Measurements from ENCODE around the gene FAM209B.

FAM209B gene

GRCh38 chr20:56575961-56576360, 42.9 kb downstream of the FAM209B start:
- Histone ChIP-seq H2AFZ (ENCODE audit: low read depth, low read length, severe bottlenecking) (no peak overlapping the region), H3K36me3 (ENCODE audit: low read length) (no peaks in the 10 kb centered on the region), H3K9ac (ENCODE audit: low read length) (no peak overlapping the region), H3K27me3 (ENCODE audit: low read length) (no peaks in the 10 kb centered on the region), H3K27ac (ENCODE audit: low read depth, low read length) (no peak overlapping the region), H4K20me1 (ENCODE audit: low read depth, low read length) (no peaks in the 10 kb centered on the region), H3K4me3 (ENCODE audit: insufficient read depth, low read length, poor library complexity, severe bottlenecking) (no peak overlapping the region), H3F3A (ENCODE audit: insufficient read depth) (no peaks in the 10 kb centered on the region), H3K9me2 (replicated peaks; ENCODE audit: insufficient read depth, low read length) (no peaks in the 10 kb centered on the region), H3K4me2 (ENCODE audit: low read depth, low read length, poor library complexity, severe bottlenecking) (no peak overlapping the region), H3K79me2 (ENCODE audit: insufficient read depth, low read length) (no peaks in the 10 kb centered on the region), H3K9me3 (ENCODE audit: insufficient read depth, low read length) (no peaks in the 10 kb centered on the region)
- TF ChIP-seq CTCF (IDR thresholded peaks at IDR 0.05; ENCODE audit: insufficient read depth, low read length, poor library complexity, severe bottlenecking): no peak
- TF ChIP-seq EZH2phosphoT487 (conservative IDR thresholded peaks at IDR 0.05; ENCODE audit: low read length): no peak

- Histone ChIP-seq H3K27me3 (ENCODE audit: low read length) (no peaks in the 10 kb centered on the region), H3K27ac (ENCODE audit: low read depth, low read length) (no peak overlapping the region), H3K4me2 (ENCODE audit: low read depth, low read length, poor library complexity, severe bottlenecking) (no peak overlapping the region), H3K9ac (ENCODE audit: low read length) (no peak overlapping the region), H3K9me2 (replicated peaks; ENCODE audit: insufficient read depth, low read length) (no peaks in the 10 kb centered on the region), H4K20me1 (ENCODE audit: low read depth, low read length) (no peaks in the 10 kb centered on the region), H2AFZ (ENCODE audit: low read depth, low read length, severe bottlenecking) (no peak overlapping the region), H3F3A (ENCODE audit: insufficient read depth) (no peaks in the 10 kb centered on the region), H3K36me3 (ENCODE audit: low read length) (no peaks in the 10 kb centered on the region), H3K4me3 (ENCODE audit: insufficient read depth, low read length, poor library complexity, severe bottlenecking) (no peak overlapping the region), H3K9me3 (ENCODE audit: insufficient read depth, low read length) (no peaks in the 10 kb centered on the region), H3K79me2 (ENCODE audit: insufficient read depth, low read length) (no peaks in the 10 kb centered on the region)
- no peak for TF ChIP-seq CTCF (IDR thresholded peaks at IDR 0.05; ENCODE audit: insufficient read depth, low read length, poor library complexity, severe bottlenecking)
- no peak for TF ChIP-seq EZH2phosphoT487 (conservative IDR thresholded peaks at IDR 0.05; ENCODE audit: low read length)
Observed at GRCh38 chr20:56579301-56579710, 46.3 kb downstream of the FAM209B start.

- Histone ChIP-seq H3K9me3 (ENCODE audit: insufficient read depth, low read length) (no peaks in the 10 kb centered on the region), H3K79me2 (ENCODE audit: insufficient read depth, low read length) (no peaks in the 10 kb centered on the region), H4K20me1 (ENCODE audit: low read depth, low read length) (no peaks in the 10 kb centered on the region), H3K4me3 (ENCODE audit: insufficient read depth, low read length, poor library complexity, severe bottlenecking) (no peak overlapping the region), H3K36me3 (ENCODE audit: low read length) (no peaks in the 10 kb centered on the region), H3F3A (ENCODE audit: insufficient read depth) (no peaks in the 10 kb centered on the region), H3K4me2 (ENCODE audit: low read depth, low read length, poor library complexity, severe bottlenecking) (no peak overlapping the region), H3K9ac (ENCODE audit: low read length) (no peak overlapping the region), H3K9me2 (replicated peaks; ENCODE audit: insufficient read depth, low read length) (no peaks in the 10 kb centered on the region), H3K27ac (ENCODE audit: low read depth, low read length) (no peak overlapping the region), H2AFZ (ENCODE audit: low read depth, low read length, severe bottlenecking) (no peak overlapping the region), H3K27me3 (ENCODE audit: low read length) (no peaks in the 10 kb centered on the region)
- TF ChIP-seq EZH2phosphoT487 (conservative IDR thresholded peaks at IDR 0.05; ENCODE audit: low read length): no peak
- no peak for TF ChIP-seq CTCF (IDR thresholded peaks at IDR 0.05; ENCODE audit: insufficient read depth, low read length, poor library complexity, severe bottlenecking)
Observed at GRCh38 chr20:56580226-56580625, 47.2 kb downstream of the FAM209B start.

Measured in SU-DHL-6 (cell line).